Measurements from ENCODE around the gene MYLK. TPM values are rescaled to one million over a fixed set of nuclear protein-coding genes. Genes with fewer than 3 reads are reported as not detected.

MYLK gene
- total RNA-seq, 1 donor: 807 TPM

GRCh38 chr3:123633530-123633929 lies 250.6 kb downstream of the MYLK start:
- H3K4me3 ChIP-seq (ENCODE audit: low read depth, low read length): no peak overlapping the region
- no peak for TF ChIP-seq CTCF (IDR thresholded peaks at IDR 0.05; ENCODE audit: insufficient read depth, low read depth, low read length)
- DNase-seq (ENCODE audit: low read depth): no peak

- DNase-seq (ENCODE audit: low read depth): peak; percentile 66
- TF ChIP-seq CTCF (IDR thresholded peaks at IDR 0.05; ENCODE audit: insufficient read depth, low read depth, low read length): no peak
- H3K4me3 ChIP-seq (ENCODE audit: low read depth, low read length): no peak overlapping the region
These were observed 251.9 kb downstream of the MYLK start for GRCh38 chr3:123632161-123632655.

DNA sequence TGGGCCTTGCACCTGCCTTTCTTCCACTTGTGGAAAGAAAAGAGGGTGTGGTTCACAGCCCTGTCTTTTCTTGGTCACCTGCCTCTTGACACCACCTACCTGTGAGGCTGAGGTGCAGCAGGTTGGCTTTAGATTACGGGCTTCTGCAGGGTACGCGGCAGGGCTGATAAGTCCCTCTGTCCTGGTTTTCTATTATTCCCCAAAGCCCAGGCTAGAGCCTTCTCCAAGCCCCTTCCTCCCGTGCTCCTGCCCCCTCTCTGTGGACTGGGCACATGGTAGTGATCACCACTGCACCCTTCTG lies 254.4 kb downstream of the MYLK start:
- no peak for DNase-seq (ENCODE audit: low read depth)
- no peak overlapping the region for H3K4me3 ChIP-seq (ENCODE audit: low read depth, low read length)
- no peak for TF ChIP-seq CTCF (IDR thresholded peaks at IDR 0.05; ENCODE audit: insufficient read depth, low read depth, low read length)

DNA sequence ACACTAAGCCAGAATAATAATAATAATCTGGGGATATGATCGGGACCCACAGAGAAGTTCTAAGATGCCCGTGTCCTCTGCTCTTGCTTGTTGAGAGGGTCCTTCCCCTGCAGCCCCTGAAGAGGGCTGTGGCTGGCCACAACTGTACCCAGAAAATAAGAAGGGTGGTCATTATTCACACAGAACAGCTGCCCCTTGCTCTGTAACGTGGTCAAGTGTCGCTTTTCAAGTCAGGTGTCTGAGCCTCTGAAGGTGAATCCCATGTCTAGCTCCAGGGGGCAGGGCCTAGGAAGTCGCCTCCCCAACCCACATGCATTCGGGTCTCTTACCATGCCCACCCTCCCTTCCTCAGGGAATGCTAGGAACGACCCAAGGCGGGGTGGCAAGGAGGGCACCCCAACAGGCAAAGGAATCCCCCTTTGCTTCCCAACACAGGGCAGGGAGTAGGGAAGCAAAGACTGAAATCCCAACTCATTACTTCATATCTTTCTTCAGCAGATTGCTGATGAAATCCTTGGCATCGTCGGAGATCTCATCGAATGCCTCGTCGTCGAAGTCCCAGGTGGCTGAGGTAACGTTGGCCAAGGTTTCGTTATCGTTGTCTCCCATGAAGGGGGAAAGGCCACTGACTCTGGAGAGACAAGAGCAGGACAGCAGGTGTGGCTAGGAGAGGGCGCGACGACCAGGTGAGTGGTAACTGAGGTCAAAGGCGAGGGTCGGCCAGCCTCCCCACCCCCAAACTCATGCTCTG lies 255.0 kb downstream of the MYLK start:
- no peak overlapping the region for H3K4me3 ChIP-seq (ENCODE audit: low read depth, low read length)
- TF ChIP-seq CTCF (IDR thresholded peaks at IDR 0.05; ENCODE audit: insufficient read depth, low read depth, low read length): no peak
- no peak for DNase-seq (ENCODE audit: low read depth)

GRCh38 chr3:123627673-123628670 lies 256.2 kb downstream of the MYLK start:
- no peak overlapping the region for H3K4me3 ChIP-seq (ENCODE audit: low read depth, low read length)
- DNase-seq (ENCODE audit: low read depth): no peak
- TF ChIP-seq CTCF (IDR thresholded peaks at IDR 0.05; ENCODE audit: insufficient read depth, low read depth, low read length): no peak

GRCh38 chr3:123626881-123627280 lies 257.3 kb downstream of the MYLK start:
- no peak overlapping the region for H3K4me3 ChIP-seq (ENCODE audit: low read depth, low read length)
- no peak for TF ChIP-seq CTCF (IDR thresholded peaks at IDR 0.05; ENCODE audit: insufficient read depth, low read depth, low read length)
- no peak for DNase-seq (ENCODE audit: low read depth)
